Left ventricle myocardium inferior (tissue), 1 donor: ENCODE measurements around the gene TUBE1. TPM values are rescaled to one million over a fixed set of nuclear protein-coding genes. Genes with fewer than 3 reads are reported as not detected.
"Not testable (repeated sequence)": the region's sequence is repeated elsewhere in the genome, so short reads cannot be mapped to it uniquely, and the experiment has no call there.

ENCODE experiments used
- DNase-seq: peaks from one replicate; pipeline ENCODE4 v3.0.0-alpha.2; 2020
- H3K27ac ChIP-seq: fragments of 200-600 bp; replicated peaks from 2 replicates; pipeline ENCODE4 v1.8.0; 2021
- H3K27me3 ChIP-seq: fragments of 200-600 bp; 2 replicates; pipeline ENCODE4 v1.8.0; 2021; ENCODE audit warnings: low read depth
- H3K36me3 ChIP-seq: fragments of 200-600 bp; 2 replicates; pipeline ENCODE4 v1.8.0; 2021
- H3K4me1 ChIP-seq: fragments of 200-600 bp; 2 replicates; pipeline ENCODE4 v1.8.0; 2021
- H3K4me3 ChIP-seq: fragments of 200-600 bp; 2 replicates; pipeline ENCODE4 v1.8.0; 2021; ENCODE audit warnings: mild to moderate bottlenecking, moderate library complexity
- H3K9me3 ChIP-seq: fragments of 200-600 bp; replicated peaks from 2 replicates; pipeline ENCODE4 v1.8.0; 2021
- intact Hi-C: fragments of 100-400 bp; cut with micrococcal nuclease; formaldehyde crosslinking; loops from one replicate; pipeline ENCODE4 v1.11.0; 2022
- total RNA-seq: library from RNA; stranded (reverse); fragmentation: NEBNext Ultra II Directional; extraction: Animal tissue kit (Norgen Biotek cat#: 25700); gene quantifications from one replicate; pipeline ENCODE4 v1.2.1, GENCODE V29; 2021
- TF ChIP-seq, protein P1 (sequence below): fragments of 200-600 bp; IDR thresholded peaks from 2 replicates; pipeline ENCODE4 v1.8.0; 2021; ENCODE audit warnings: antibody characterized with exemption, mild to moderate bottlenecking, borderline replicate concordance
- donor health status: DM: no; HTN: yes; CAD: no; lungs with severe emphysema.

Gene TUBE1
- total RNA-seq, 1 donor from 2014 or later, result 28.5 TPM

DNA sequence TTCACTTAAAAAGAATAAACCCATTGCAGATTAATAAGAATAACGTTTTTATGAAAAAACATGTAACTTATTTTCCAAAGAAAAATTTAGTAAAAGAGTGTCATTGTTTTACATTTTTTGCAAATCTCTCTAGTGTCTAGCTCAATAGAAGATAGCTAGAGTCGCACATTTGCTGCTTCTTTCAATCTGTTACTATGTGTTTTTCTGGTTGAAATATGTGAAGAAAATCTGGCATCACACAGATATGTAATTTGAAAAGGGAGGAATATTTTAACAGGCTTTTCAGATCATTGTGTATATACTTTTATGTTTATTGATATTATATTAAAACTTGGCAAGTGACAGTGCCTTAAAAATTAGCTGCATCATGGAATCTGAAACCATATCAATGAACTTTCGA is 24.3 kb downstream of the TUBE1 start:
- no peak for DNase-seq
- H3K36me3 ChIP-seq, result no peaks in the 10 kb centered on the region
- no peak overlapping the region for H3K27ac ChIP-seq
- no peaks in the 10 kb centered on the region for H3K27me3 ChIP-seq
- TF ChIP-seq, protein P1, sequence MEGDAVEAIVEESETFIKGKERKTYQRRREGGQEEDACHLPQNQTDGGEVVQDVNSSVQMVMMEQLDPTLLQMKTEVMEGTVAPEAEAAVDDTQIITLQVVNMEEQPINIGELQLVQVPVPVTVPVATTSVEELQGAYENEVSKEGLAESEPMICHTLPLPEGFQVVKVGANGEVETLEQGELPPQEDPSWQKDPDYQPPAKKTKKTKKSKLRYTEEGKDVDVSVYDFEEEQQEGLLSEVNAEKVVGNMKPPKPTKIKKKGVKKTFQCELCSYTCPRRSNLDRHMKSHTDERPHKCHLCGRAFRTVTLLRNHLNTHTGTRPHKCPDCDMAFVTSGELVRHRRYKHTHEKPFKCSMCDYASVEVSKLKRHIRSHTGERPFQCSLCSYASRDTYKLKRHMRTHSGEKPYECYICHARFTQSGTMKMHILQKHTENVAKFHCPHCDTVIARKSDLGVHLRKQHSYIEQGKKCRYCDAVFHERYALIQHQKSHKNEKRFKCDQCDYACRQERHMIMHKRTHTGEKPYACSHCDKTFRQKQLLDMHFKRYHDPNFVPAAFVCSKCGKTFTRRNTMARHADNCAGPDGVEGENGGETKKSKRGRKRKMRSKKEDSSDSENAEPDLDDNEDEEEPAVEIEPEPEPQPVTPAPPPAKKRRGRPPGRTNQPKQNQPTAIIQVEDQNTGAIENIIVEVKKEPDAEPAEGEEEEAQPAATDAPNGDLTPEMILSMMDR, result no peak
- intact Hi-C loops, result no loop called here
- H3K4me1 ChIP-seq, result peaks cover 15% of the 10 kb centered on the region
- no peak overlapping the region for H3K4me3 ChIP-seq
- H3K9me3 ChIP-seq, result no peaks in the 10 kb centered on the region

DNA sequence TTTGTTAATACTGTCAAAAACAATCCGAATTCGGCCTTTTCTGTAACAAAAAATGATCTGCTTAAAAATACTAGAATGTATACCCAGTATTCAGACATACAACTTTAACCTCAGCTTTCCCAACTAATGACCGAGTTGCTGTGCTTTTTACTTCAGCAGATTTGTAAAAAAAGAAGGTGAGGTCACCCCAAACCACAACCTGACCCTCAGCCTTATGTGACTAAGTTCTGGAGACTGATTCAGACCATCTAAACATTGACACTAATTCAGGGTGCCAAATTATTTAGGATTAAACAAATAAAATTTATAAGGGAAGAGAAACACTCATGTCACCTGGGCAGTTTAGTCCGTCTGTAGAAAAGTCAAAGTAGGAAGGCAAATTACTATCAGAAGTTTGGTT is 25.7 kb downstream of the TUBE1 start:
- H3K4me3 ChIP-seq, result no peak overlapping the region
- no peak overlapping the region for H3K27ac ChIP-seq
- no peak for DNase-seq
- no peaks in the 10 kb centered on the region for H3K36me3 ChIP-seq
- H3K27me3 ChIP-seq, result no peaks in the 10 kb centered on the region
- intact Hi-C loops, result no loop called here
- no peaks in the 10 kb centered on the region for H3K9me3 ChIP-seq
- TF ChIP-seq, protein P1, result no peak
- H3K4me1 ChIP-seq, result peaks cover 15% of the 10 kb centered on the region

DNA sequence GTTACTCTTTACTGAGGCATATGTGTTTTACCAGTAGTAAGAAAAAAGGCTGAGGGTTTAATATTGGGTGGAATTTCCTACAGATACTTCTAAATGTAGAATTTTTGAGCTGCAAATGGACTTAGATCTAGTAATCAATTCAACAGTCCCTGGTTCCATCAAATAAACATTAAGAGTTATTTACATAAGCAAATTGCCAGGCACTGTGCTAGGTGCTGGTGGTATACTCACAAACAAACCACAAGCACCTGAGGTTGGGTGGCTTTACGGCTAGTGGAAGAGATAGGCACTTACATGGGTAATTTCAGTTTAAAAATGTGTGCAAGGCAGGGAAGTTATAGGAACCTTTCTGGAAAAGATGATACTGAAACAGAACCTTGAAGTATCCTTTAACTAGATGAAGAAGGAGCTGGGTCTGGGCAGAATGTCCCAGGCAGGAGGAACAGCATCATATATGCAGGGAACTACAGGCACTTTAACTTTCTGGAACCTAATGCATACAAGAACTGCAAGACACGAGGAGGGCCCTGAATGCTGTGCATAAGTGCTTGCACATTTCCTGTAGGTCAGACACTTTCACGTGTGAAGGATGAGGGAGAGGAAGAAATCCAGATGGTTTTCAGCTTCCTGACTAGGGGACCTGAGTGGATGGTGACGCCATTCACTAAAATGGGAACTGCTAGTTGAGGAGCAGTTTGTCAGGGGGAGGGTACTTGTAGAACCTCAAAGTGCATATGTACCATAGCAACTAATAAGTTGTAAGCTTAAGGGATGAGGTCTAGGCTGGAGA is 28.8 kb downstream of the TUBE1 start:
- Histone ChIP-seq H3K36me3 (no peaks in the 10 kb centered on the region), H3K4me3 (no peak overlapping the region), H3K4me1 (no peaks in the 10 kb centered on the region), H3K27ac (no peak overlapping the region), H3K27me3 (no peaks in the 10 kb centered on the region), H3K9me3 (no peaks in the 10 kb centered on the region)
- intact Hi-C loops, result no loop called here
- TF ChIP-seq, protein P1, result no peak
- DNase-seq, result no peak

DNA sequence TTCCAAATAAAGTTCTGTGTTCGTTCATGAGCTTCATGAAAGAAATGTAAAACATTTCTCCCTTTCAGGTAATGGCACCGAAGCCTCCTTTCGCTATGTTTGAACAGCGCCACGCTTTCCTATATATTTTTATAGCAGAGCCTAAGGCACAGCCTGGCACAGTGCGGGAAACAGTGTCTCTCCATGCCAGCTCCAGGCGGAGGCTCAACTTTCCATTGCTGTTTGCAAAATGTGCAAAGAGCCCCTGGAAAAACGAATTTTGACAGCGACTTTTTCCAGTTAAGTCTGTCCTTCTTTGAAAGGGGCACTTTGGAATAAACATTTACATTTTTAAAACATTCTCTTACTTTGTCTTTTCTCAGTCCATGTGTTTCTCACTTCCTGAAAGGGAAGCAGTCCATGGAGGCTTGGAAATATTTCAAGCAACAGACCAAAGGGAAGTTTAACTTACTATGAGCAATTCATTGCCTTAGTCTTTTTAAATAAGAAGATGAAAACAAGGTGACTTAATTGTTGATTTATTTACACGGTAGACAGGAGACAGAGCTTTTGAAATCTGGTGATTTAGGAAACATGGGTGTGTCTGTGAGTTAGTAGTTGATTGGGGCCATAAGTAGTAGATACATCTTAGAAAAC is 32.6 kb downstream of the TUBE1 start:
- TF ChIP-seq, protein P1, result no peak
- no peaks in the 10 kb centered on the region for H3K27me3 ChIP-seq
- H3K4me3 ChIP-seq, result no peak overlapping the region
- intact Hi-C loops, result no loop called here
- no peak overlapping the region for H3K27ac ChIP-seq
- peaks cover 6% of the 10 kb centered on the region for H3K9me3 ChIP-seq
- no peaks in the 10 kb centered on the region for H3K4me1 ChIP-seq
- H3K36me3 ChIP-seq, result no peaks in the 10 kb centered on the region
- no peak for DNase-seq

DNA sequence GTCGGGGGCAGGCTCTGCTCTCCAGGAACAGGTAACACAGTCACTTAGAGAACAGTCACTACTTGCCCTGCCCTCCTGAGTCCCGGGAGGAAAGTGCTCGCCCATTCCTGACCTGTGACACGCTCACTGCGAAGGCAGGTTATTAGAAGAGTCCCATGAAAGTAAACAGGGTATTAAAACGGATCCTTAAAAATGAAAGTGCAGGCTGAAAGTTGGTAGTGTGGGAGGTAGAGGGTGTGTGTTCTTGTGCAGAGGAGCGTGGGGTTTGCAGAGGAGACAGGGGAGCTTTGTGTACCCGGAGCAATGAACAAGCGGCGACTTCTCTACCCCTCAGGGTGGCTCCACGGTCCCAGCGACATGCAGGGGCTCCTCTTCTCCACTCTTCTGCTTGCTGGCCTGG is 33.3 kb downstream of the TUBE1 start, which contains the start of gene CCN6:
Gene CCN6 (plus strand): TSS at position 104 of the 400 bp plus-strand sequence. CDS start 254 bp downstream, at position 358.
- H3K4me3 ChIP-seq, result no peak within 1 kb of the TSS
- no peaks in the 10 kb centered on the region for H3K4me1 ChIP-seq
- no peak within 1 kb of the TSS for H3K27ac ChIP-seq
- TF ChIP-seq, protein P1, result no peak
- intact Hi-C loops, result no loop called here
- H3K27me3 ChIP-seq, result no peaks in the 10 kb centered on the region
- DNase-seq, result no peak
- H3K36me3 ChIP-seq, result no peaks in the 10 kb centered on the region
- H3K9me3 ChIP-seq, result peaks cover 6% of the 10 kb centered on the region

DNA sequence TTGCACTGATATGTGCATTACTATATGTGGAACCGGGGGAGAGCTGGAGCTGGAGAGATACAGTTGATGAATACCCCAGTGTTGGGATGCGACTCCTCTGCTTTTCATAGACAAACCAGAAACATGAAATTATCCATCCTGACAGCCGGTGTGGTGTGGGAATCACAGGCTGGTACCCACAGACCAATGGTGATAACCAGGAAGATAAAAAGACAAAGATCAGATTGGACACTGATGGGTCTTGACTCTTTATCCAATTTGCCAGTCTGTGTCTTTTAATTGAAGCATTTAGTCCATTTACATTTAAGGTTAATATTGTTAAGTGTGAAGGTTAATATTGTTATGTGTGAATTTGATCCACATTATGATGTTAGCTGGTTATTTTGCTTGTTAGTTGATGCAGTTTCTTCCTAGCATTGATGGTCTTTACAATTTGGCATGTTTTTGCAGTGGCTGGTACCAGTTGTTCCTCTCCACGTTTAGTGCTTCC is 36.0 kb downstream of the TUBE1 start:
- intact Hi-C loops, H3K4me1 ChIP-seq, H3K27me3 ChIP-seq, H3K9me3 ChIP-seq, H3K36me3 ChIP-seq, H3K27ac ChIP-seq, DNase-seq, H3K4me3 ChIP-seq: not testable (repeated sequence)
